ENCODE measurements around the gene TTC12. TPM values are rescaled to one million over a fixed set of nuclear protein-coding genes. Genes with fewer than 3 reads are reported as not detected.
A peak's percentile ranks its signal among the peaks of the same experiment; 100 is the strongest.

TTC12 gene
- total and polyA plus RNA-seq, 2 of the 13 experiments (the other 11 are each of a cell fraction or from before 2014, with no cell fraction given): 5.4 to 11.6 TPM

DNA sequence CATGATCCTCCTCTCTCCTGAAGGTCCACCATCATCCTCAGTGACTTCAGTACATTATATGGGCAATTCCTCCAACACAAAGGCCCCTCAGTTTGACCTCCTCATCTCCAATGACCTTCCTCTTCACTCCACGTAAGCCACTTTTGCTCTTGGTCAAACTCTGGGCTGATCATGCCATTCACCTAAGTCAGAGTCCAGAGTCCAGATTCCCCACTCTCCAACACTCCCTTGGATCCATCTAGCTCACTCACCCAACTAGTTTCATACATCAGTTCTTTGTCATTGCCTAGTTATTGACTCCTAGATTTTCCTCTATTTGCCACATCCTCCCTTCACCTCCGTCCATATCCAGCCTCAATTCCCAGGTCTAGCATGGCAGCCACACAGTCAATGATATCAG lies 30.5 kb upstream of the TTC12 start:
- WGBS (ENCODE audit: low lambda C conversion rate): 4% methylated on average over 2 of the region's 2 CpGs
- in situ Hi-C loops (cut with HindIII; ENCODE audit: extremely low pct_ligation_motif_present, low pct_unique_long_range_greater_than_20kb) (loop anchor here (10.0 to 25.0 kb wide), 2 partner anchors 447 to 999 kb away; no protein-coding TSS in a partner anchor), intact Hi-C loops (cut with micrococcal nuclease; ENCODE audit: unreplicated experiment) (loop anchor here (10.0 kb wide), 1 partner anchor 1069 kb away; no protein-coding TSS in a partner anchor)
- Histone ChIP-seq H3K79me2 (ENCODE audit: insufficient read depth, low read length) (no peaks in the 10 kb centered on the region), H3K36me3 (replicated peaks in 1 of 2; ENCODE audit: control insufficient read depth in 1 of 2, insufficient read depth in 2 of 2, low read length in 2 of 2) (no peaks in the 10 kb centered on the region), H4K20me1 (ENCODE audit: insufficient read depth, low read length) (no peaks in the 10 kb centered on the region), H3K27me3 (ENCODE audit: control insufficient read depth in 1 of 2, insufficient read depth in 2 of 2, low read length in 2 of 2) (no peaks in the 10 kb centered on the region), H3K4me2 (ENCODE audit: low read depth, low read length) (no peak overlapping the region), H2AFZ (ENCODE audit: low read length) (no peak overlapping the region), H3K4me3 (replicated peaks in 1 of 3; ENCODE audit: insufficient read depth in 1 of 3, low read depth in 2 of 3, low read length in 3 of 3) (no peak overlapping the region), H3K9me3 (ENCODE audit: low read length) (no peaks in the 10 kb centered on the region), H3K4me1 (ENCODE audit: insufficient read depth, low read length) (peaks cover 27% of the 10 kb centered on the region), H3K9ac (ENCODE audit: insufficient read depth, low read depth, low read length) (no peak overlapping the region), H3K27ac (ENCODE audit: extremely low read length, insufficient read depth, low read length) (no peak overlapping the region)
- DNase-seq (ENCODE audit: low spot score) (peak; percentile 29), FAIRE-seq (no peak), ATAC-seq (peak; percentile 52; the same call in 1 of the 3 replicates)
- CTCF ChIA-PET (ENCODE audit: low intra/inter-chr PET ratio, low total read pairs): no interaction called here
- no TSS peak for BruUV-seq (replicated peaks)
- POLR2A ChIA-PET: no interaction called here
- TF ChIP-seq, protein P1, sequence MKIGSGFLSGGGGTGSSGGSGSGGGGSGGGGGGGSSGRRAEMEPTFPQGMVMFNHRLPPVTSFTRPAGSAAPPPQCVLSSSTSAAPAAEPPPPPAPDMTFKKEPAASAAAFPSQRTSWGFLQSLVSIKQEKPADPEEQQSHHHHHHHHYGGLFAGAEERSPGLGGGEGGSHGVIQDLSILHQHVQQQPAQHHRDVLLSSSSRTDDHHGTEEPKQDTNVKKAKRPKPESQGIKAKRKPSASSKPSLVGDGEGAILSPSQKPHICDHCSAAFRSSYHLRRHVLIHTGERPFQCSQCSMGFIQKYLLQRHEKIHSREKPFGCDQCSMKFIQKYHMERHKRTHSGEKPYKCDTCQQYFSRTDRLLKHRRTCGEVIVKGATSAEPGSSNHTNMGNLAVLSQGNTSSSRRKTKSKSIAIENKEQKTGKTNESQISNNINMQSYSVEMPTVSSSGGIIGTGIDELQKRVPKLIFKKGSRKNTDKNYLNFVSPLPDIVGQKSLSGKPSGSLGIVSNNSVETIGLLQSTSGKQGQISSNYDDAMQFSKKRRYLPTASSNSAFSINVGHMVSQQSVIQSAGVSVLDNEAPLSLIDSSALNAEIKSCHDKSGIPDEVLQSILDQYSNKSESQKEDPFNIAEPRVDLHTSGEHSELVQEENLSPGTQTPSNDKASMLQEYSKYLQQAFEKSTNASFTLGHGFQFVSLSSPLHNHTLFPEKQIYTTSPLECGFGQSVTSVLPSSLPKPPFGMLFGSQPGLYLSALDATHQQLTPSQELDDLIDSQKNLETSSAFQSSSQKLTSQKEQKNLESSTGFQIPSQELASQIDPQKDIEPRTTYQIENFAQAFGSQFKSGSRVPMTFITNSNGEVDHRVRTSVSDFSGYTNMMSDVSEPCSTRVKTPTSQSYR (CRISPR knock-in tag; IDR thresholded peaks at IDR 0.05; ENCODE audit: borderline replicate concordance): no peak
- TF ChIP-seq ZNF746 (CRISPR knock-in tag; IDR thresholded peaks at IDR 0.05) (no peak), HNF4A (CRISPR knock-in tag; IDR thresholded peaks at IDR 0.05) (peak; percentile 41), ZNF550 (CRISPR knock-in tag; IDR thresholded peaks at IDR 0.05; ENCODE audit: borderline replicate concordance) (no peak), ZNF644 (CRISPR knock-in tag; IDR thresholded peaks at IDR 0.05; ENCODE audit: low read depth) (0 out of 2 replicates have a peak, but pooled peaks have one; percentile 51), ZNF83 (CRISPR knock-in tag; IDR thresholded peaks at IDR 0.05; ENCODE audit: borderline replicate concordance) (no peak), KAT7 (CRISPR knock-in tag; IDR thresholded peaks at IDR 0.05; ENCODE audit: borderline replicate concordance) (no peak), ZNF335 (CRISPR knock-in tag; IDR thresholded peaks at IDR 0.05) (no peak), ZNF207 (IDR thresholded peaks at IDR 0.05; ENCODE audit: borderline replicate concordance) (no peak), ZNF816 (CRISPR knock-in tag; IDR thresholded peaks at IDR 0.05; ENCODE audit: borderline replicate concordance) (no peak), HNRNPLL (IDR thresholded peaks at IDR 0.05; ENCODE audit: low read depth, low read length, poor library complexity, severe bottlenecking) (no peak), HMG20A (CRISPR knock-in tag; IDR thresholded peaks at IDR 0.05; ENCODE audit: borderline replicate concordance) (no peak), ZNF33A (CRISPR knock-in tag; IDR thresholded peaks at IDR 0.05; ENCODE audit: borderline replicate concordance) (no peak)
- TF ChIP-seq, protein P2, sequence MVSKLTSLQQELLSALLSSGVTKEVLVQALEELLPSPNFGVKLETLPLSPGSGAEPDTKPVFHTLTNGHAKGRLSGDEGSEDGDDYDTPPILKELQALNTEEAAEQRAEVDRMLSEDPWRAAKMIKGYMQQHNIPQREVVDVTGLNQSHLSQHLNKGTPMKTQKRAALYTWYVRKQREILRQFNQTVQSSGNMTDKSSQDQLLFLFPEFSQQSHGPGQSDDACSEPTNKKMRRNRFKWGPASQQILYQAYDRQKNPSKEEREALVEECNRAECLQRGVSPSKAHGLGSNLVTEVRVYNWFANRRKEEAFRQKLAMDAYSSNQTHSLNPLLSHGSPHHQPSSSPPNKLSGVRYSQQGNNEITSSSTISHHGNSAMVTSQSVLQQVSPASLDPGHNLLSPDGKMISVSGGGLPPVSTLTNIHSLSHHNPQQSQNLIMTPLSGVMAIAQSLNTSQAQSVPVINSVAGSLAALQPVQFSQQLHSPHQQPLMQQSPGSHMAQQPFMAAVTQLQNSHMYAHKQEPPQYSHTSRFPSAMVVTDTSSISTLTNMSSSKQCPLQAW (CRISPR knock-in tag; IDR thresholded peaks at IDR 0.05): no peak
- TF ChIP-seq, protein P3, sequence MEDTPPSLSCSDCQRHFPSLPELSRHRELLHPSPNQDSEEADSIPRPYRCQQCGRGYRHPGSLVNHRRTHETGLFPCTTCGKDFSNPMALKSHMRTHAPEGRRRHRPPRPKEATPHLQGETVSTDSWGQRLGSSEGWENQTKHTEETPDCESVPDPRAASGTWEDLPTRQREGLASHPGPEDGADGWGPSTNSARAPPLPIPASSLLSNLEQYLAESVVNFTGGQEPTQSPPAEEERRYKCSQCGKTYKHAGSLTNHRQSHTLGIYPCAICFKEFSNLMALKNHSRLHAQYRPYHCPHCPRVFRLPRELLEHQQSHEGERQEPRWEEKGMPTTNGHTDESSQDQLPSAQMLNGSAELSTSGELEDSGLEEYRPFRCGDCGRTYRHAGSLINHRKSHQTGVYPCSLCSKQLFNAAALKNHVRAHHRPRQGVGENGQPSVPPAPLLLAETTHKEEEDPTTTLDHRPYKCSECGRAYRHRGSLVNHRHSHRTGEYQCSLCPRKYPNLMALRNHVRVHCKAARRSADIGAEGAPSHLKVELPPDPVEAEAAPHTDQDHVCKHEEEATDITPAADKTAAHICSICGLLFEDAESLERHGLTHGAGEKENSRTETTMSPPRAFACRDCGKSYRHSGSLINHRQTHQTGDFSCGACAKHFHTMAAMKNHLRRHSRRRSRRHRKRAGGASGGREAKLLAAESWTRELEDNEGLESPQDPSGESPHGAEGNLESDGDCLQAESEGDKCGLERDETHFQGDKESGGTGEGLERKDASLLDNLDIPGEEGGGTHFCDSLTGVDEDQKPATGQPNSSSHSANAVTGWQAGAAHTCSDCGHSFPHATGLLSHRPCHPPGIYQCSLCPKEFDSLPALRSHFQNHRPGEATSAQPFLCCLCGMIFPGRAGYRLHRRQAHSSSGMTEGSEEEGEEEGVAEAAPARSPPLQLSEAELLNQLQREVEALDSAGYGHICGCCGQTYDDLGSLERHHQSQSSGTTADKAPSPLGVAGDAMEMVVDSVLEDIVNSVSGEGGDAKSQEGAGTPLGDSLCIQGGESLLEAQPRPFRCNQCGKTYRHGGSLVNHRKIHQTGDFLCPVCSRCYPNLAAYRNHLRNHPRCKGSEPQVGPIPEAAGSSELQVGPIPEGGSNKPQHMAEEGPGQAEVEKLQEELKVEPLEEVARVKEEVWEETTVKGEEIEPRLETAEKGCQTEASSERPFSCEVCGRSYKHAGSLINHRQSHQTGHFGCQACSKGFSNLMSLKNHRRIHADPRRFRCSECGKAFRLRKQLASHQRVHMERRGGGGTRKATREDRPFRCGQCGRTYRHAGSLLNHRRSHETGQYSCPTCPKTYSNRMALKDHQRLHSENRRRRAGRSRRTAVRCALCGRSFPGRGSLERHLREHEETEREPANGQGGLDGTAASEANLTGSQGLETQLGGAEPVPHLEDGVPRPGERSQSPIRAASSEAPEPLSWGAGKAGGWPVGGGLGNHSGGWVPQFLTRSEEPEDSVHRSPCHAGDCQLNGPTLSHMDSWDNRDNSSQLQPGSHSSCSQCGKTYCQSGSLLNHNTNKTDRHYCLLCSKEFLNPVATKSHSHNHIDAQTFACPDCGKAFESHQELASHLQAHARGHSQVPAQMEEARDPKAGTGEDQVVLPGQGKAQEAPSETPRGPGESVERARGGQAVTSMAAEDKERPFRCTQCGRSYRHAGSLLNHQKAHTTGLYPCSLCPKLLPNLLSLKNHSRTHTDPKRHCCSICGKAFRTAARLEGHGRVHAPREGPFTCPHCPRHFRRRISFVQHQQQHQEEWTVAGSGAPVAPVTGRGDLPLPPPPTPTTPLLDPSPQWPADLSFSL (CRISPR knock-in tag; IDR thresholded peaks at IDR 0.05): no peak

Data from HepG2 (cell line).